T-helper 2 cell treated with Interferon-gamma antibody and Interleukin-4, amounts not matched to agents 5 μg/mL and 100 μg/mL, for 36 hours (primary cell): ENCODE measurements around the gene VMO1.

Source experiments
- DNase-seq: peaks from one replicate; pipeline ENCODE4 v3.0.0; 2021; ENCODE audit warnings: low spot score
- H3K27ac Mint-ChIP-seq: one replicate; pipeline ENCODE4 v1.8.0; 2021; ENCODE audit warnings: mild to moderate bottlenecking, mixed read lengths
- H3K27me3 Mint-ChIP-seq: one replicate; pipeline ENCODE4 v1.8.0; 2021; ENCODE audit warnings: low read depth, mixed read lengths
- H3K36me3 Mint-ChIP-seq: one replicate; pipeline ENCODE4 v1.8.0; 2021; ENCODE audit warnings: low read depth, mixed read lengths
- H3K4me1 Mint-ChIP-seq: one replicate; pipeline ENCODE4 v1.8.0; 2021; ENCODE audit warnings: low read depth, mixed read lengths
- H3K4me3 Mint-ChIP-seq: one replicate; pipeline ENCODE4 v1.8.0; 2022; ENCODE audit warnings: mild to moderate bottlenecking, moderate library complexity, mixed read lengths
- H3K9me3 Mint-ChIP-seq: one replicate; pipeline ENCODE4 v1.8.0; 2021; ENCODE audit warnings: mixed read lengths

VMO1 gene

DNA sequence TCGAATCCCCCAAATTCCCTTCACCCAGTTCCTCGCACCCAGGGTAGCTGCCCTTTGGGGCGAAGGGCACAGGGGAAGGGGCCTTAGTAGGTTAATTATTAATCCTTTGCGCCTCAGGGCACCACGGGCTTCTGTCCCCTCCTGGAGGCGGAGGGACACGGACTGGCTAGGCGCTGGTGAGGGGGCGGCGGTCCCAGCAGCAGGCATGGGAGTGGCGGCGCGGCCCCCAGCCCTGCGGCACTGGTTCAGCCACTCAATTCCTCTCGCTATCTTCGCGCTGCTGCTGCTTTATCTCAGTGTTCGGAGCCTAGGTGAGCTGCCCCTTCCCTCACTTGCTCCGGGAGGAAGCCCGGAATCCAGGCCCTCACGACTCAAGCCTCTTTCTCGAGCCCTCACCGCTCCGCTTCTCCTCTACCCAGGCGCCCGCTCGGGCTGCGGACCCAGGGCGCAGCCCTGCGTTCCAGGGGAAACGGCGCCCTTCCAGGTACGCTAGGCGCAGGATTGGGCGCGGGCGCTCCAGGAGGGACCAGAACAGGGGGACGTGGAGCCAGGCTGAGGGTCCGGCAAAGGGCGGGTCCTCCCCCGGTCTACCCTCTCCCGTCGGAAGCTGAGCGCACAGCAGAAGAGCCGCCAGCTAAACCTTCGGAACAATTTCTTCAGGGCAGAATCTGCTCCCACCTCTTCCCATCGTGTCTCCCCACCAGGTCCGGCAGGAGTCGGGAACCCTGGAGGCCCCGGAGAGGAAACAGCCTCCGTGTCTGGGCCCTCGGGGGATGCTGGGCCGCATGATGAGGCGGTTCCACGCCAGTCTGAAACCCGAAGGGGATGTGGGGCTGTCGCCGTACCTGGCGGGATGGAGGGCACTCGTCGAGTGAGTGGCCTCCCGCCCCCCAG is 2.9 kb upstream of the VMO1 start, which contains the start of gene GLTPD2:
GLTPD2 (plus strand) TSS at position 158 of the 894 bp plus-strand sequence; CDS start at position 206, 48 bp downstream.
- H3K27me3 Mint-ChIP-seq: peaks cover 45% of the 10 kb centered on the region
- H3K4me1 Mint-ChIP-seq: peaks cover 25% of the 10 kb centered on the region
- peak within 1 kb of the TSS; percentile 68 for H3K27ac Mint-ChIP-seq
- peak within 1 kb of the TSS; percentile 73 for H3K4me3 Mint-ChIP-seq
- no peak for DNase-seq
- H3K36me3 Mint-ChIP-seq: peaks cover 3% of the 10 kb centered on the region
- H3K9me3 Mint-ChIP-seq: no peaks in the 10 kb centered on the region

GRCh38 chr17:4788159-4788806 is 2.1 kb upstream of the VMO1 start:
- Mint-ChIP-seq H3K36me3 (peaks cover 3% of the 10 kb centered on the region), H3K9me3 (no peaks in the 10 kb centered on the region), H3K27ac (no peak overlapping the region), H3K27me3 (peaks cover 52% of the 10 kb centered on the region), H3K4me3 (peak overlapping the region; percentile 61), H3K4me1 (peaks cover 22% of the 10 kb centered on the region)
- no peak for DNase-seq

GRCh38 chr17:4786516-4786915 is 352 bp upstream of the VMO1 start:
- DNase-seq: no peak
- no peak overlapping the region for H3K27ac Mint-ChIP-seq
- peaks cover 23% of the 10 kb centered on the region for H3K4me1 Mint-ChIP-seq
- peaks cover 3% of the 10 kb centered on the region for H3K36me3 Mint-ChIP-seq
- peaks cover 62% of the 10 kb centered on the region for H3K27me3 Mint-ChIP-seq
- H3K9me3 Mint-ChIP-seq: no peaks in the 10 kb centered on the region
- no peak overlapping the region for H3K4me3 Mint-ChIP-seq

DNA sequence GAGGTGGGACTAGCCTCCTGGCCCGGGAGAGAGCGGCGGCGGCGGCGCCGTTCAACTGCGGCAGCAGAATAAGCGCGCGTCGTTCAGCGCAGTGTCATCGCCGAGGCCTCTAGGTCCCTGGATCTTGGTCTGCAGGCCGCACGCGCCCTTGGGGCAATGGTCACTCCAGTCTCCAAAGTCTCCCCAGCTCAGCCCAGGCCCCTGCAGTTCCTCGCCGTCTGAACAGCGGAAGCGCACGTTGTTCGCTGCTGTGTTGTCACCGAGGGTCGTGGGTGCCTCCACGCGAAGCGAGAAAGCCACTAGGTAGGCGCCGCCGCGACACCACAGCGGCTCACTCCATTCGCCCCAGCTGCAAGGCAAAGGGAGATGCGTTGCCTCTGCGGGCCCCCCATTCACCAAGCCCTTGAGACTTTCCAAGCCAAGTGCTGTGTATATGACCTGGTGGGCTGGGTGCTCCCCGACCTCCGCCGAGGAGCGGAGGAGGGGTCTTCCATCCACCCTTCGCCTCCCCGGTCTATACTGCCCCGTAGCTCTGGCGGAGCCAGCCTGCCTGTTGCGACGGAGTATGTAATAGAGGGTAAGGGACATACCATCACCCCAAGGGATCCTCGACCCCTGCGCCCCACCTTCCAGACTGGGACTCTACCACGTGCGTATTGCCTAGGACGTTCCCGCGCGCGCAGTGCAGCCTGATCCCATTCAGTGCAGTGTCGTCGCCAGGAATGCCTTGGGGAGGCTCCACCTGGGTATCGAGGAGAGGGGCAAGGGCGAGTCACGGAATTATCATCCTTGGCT is 656 bp downstream of the VMO1 start:
- Mint-ChIP-seq H3K27me3 (peaks cover 67% of the 10 kb centered on the region), H3K36me3 (peaks cover 3% of the 10 kb centered on the region), H3K9me3 (no peaks in the 10 kb centered on the region), H3K27ac (no peak overlapping the region), H3K4me3 (peak overlapping the region; percentile 34), H3K4me1 (peaks cover 18% of the 10 kb centered on the region)
- no peak for DNase-seq

DNA sequence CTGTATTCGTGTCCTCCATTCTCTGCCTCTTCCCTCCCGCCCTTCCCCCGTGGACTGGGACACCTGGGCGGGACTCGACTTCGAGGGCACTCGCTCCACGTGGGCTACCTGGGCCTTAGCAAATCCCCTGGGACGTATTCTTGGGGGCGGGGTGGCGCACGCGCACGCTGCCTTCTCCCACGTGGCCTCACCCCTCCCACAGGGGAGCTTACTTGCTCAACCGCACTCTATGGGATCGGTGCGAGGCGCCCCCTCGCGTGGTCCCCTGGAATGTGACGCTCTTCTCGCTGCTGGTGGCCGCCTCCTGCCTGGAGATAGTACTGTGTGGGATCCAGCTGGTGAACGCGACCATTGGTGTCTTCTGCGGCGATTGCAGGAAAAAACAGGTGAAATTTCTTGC is 3.5 kb downstream of the VMO1 start:
- Mint-ChIP-seq H3K27me3 (peaks cover 66% of the 10 kb centered on the region), H3K36me3 (no peaks in the 10 kb centered on the region), H3K4me1 (peaks cover 15% of the 10 kb centered on the region), H3K9me3 (no peaks in the 10 kb centered on the region), H3K27ac (no peak overlapping the region), H3K4me3 (no peak overlapping the region)
- DNase-seq: no peak

- Mint-ChIP-seq H3K27me3 (peaks cover 45% of the 10 kb centered on the region), H3K27ac (no peak overlapping the region), H3K4me1 (peaks cover 3% of the 10 kb centered on the region)
Observed at GRCh38 chr17:4780325-4780955, 5.7 kb downstream of the VMO1 start.

GRCh38 chr17:4777969-4778760 is 8.0 kb downstream of the VMO1 start:
- H3K4me3 Mint-ChIP-seq: no peak overlapping the region
- H3K4me1 Mint-ChIP-seq: peaks cover 1% of the 10 kb centered on the region
- no peaks in the 10 kb centered on the region for H3K9me3 Mint-ChIP-seq
- no peak for DNase-seq
- peaks cover 29% of the 10 kb centered on the region for H3K27me3 Mint-ChIP-seq
- H3K27ac Mint-ChIP-seq: no peak overlapping the region
- H3K36me3 Mint-ChIP-seq: no peaks in the 10 kb centered on the region

More at GRCh38 chr17:4780325-4780955, 5.7 kb downstream of the VMO1 start:
- Mint-ChIP-seq H3K9me3 (no peaks in the 10 kb centered on the region), H3K4me3 (no peak overlapping the region), H3K36me3 (no peaks in the 10 kb centered on the region)
- DNase-seq: no peak

- Mint-ChIP-seq H3K27ac (no peak overlapping the region), H3K27me3 (peaks cover 10% of the 10 kb centered on the region), H3K36me3 (no peaks in the 10 kb centered on the region), H3K4me3 (no peak overlapping the region), H3K4me1 (peaks cover 10% of the 10 kb centered on the region), H3K9me3 (no peaks in the 10 kb centered on the region)
- no peak for DNase-seq
Observed at GRCh38 chr17:4772235-4772613, 13.9 kb downstream of the VMO1 start.

- peak within 1 kb of the TSS; percentile 3 for H3K27ac Mint-ChIP-seq
- DNase-seq: no peak
- no peaks in the 10 kb centered on the region for H3K36me3 Mint-ChIP-seq
- no peaks in the 10 kb centered on the region for H3K9me3 Mint-ChIP-seq
- H3K4me3 Mint-ChIP-seq: peak within 1 kb of the TSS; percentile 21
- H3K4me1 Mint-ChIP-seq: peaks cover 10% of the 10 kb centered on the region
- H3K27me3 Mint-ChIP-seq: peaks cover 10% of the 10 kb centered on the region
Observed at GRCh38 chr17:4771519-4772234, 14.5 kb downstream of the VMO1 start, which contains the start of gene TM4SF5. TSS of gene TM4SF5 (plus strand) at chr17:4771886. CDS start at chr17:4771923, 37 bp downstream.

DNA sequence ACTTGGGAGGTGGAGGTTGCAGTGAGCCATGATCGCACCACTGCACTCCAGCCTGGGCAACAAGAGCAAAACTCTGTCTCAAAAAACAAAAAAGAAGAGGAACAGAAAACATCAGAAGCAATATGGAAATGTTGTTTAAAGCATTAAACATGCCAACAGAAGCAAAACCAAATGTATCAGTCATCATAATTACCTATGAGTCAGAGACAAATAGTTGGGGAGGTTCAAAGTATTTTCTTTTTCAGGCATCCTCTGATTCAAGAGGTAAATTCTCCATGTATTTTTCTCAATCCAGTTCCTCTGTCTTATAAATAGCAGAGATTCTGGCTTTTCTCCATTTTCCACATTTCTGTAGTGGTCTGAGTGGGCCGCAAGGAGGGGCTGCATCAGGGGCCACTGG is 16.5 kb downstream of the VMO1 start:
- Mint-ChIP-seq H3K36me3 (no peaks in the 10 kb centered on the region), H3K27me3 (peaks cover 10% of the 10 kb centered on the region), H3K4me3 (no peak overlapping the region), H3K9me3 (no peaks in the 10 kb centered on the region), H3K27ac (no peak overlapping the region), H3K4me1 (peaks cover 10% of the 10 kb centered on the region)
- DNase-seq: no peak

DNA sequence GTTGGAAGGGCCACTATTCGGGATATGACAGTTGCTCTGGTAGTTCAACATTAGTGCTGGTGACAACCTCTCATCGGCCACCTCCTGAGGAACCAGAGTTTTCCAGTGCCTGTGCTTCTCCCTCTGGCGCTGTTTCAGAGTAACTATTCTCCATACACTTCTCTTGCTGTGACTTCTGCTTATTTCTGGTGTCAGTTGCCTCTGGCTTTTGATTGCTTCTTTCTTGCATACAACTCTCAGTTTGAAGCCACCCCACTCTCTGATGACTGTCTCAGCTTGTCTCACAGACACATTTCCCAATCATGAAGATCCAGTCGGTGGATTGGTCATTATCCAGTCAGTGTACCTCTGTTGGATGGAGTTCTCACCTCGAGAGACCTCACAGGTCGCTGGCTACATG is 17.9 kb downstream of the VMO1 start:
- Mint-ChIP-seq H3K27ac (no peak overlapping the region), H3K4me3 (no peak overlapping the region), H3K4me1 (peaks cover 10% of the 10 kb centered on the region), H3K27me3 (peaks cover 5% of the 10 kb centered on the region), H3K36me3 (no peaks in the 10 kb centered on the region), H3K9me3 (no peaks in the 10 kb centered on the region)
- DNase-seq: no peak

DNA sequence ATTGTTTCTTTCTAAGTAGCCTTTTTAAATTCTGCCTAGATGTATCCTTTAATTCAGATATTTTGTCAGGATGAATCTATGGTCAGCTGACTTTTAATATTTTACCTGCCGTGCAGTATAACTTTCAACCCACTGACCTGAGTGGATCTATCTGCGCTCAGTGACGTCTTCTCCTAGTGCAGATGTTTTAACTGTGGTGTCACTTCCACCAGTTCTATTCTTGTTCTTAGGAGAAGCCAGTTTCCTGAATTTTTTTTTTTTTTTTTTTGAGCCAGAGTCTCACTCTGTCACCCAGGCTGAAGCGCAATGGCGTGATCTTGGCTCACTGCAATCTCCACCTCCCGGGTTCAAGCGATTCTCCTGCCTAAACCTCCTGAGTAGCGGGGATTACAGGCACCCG is 19.4 kb downstream of the VMO1 start:
- peaks cover 8% of the 10 kb centered on the region for H3K27me3 Mint-ChIP-seq
- DNase-seq: no peak
- no peaks in the 10 kb centered on the region for H3K36me3 Mint-ChIP-seq
- peaks cover 6% of the 10 kb centered on the region for H3K4me1 Mint-ChIP-seq
- no peaks in the 10 kb centered on the region for H3K9me3 Mint-ChIP-seq
- H3K27ac Mint-ChIP-seq: no peak overlapping the region
- H3K4me3 Mint-ChIP-seq: no peak overlapping the region
